HG02884 (cell line): ENCODE results near the gene CD74.

Source experiments
- ATAC-seq: cut with Tn5 transposase; IDR thresholded peaks from one replicate; pipeline ENCODE4 v1.9.1; 2021; ENCODE audit warnings: mild to moderate bottlenecking, moderate library complexity; ENCODE audit not compliant: unreplicated experiment

CD74 gene

GRCh38 chr5:150397782-150398721, 14.7 kb downstream of the CD74 start:
- no peak for ATAC-seq

- ATAC-seq, result no peak
Measured at GRCh38 chr5:150397146-150397781, 15.4 kb downstream of the CD74 start.

GRCh38 chr5:150396267-150396666, 16.4 kb downstream of the CD74 start:
- ATAC-seq, result no peak

GRCh38 chr5:150395688-150395975, 17.1 kb downstream of the CD74 start:
- no peak for ATAC-seq

GRCh38 chr5:150394912-150395687, 17.6 kb downstream of the CD74 start:
- no peak for ATAC-seq

GRCh38 chr5:150394131-150394530, 18.6 kb downstream of the CD74 start:
- peak; percentile 37 for ATAC-seq

- ATAC-seq, result no peak
Measured at GRCh38 chr5:150393096-150393645, 19.5 kb downstream of the CD74 start.

GRCh38 chr5:150392680-150393079, 20.0 kb downstream of the CD74 start:
- ATAC-seq, result no peak

- no peak for ATAC-seq
Measured at GRCh38 chr5:150391986-150392385, 20.7 kb downstream of the CD74 start.

GRCh38 chr5:150391064-150391834, 21.5 kb downstream of the CD74 start:
- ATAC-seq, result no peak

- ATAC-seq, result no peak
Measured at GRCh38 chr5:150389531-150390266, 23.0 kb downstream of the CD74 start.

- ATAC-seq, result no peak
Measured at GRCh38 chr5:150386024-150386855, 26.5 kb downstream of the CD74 start.

- ATAC-seq, result no peak
Measured at GRCh38 chr5:150384701-150385100, 28.0 kb downstream of the CD74 start.

GRCh38 chr5:150377964-150378694, 34.6 kb downstream of the CD74 start:
- ATAC-seq, result no peak

- ATAC-seq, result no peak
Measured at GRCh38 chr5:150376799-150377771, 35.6 kb downstream of the CD74 start.

- no peak for ATAC-seq
Measured at GRCh38 chr5:150374651-150375050, 38.1 kb downstream of the CD74 start.

- no peak for ATAC-seq
Measured at GRCh38 chr5:150372639-150373038, 40.1 kb downstream of the CD74 start.
